Panc1 (cell line): ENCODE measurements around the gene LRTM1. TPM values are rescaled to one million over a fixed set of nuclear protein-coding genes. Genes with fewer than 3 reads are reported as not detected.

Experiments used
- ATAC-seq: fragments of 200-7000 bp; cut with Tn5 transposase; 2 replicates; pipeline ENCODE4 v1.9.1; 2020; ENCODE audit warnings: mild to moderate bottlenecking, moderate library complexity
- BruUV-seq: library from RNA; stranded (reverse); fragments of 400-500 nt; replicated peaks from 2 replicates; lab custom pipeline; 2021; lab: Mats Ljungman, UMichigan
- CTCF ChIA-PET: fragments of 300-600 bp; sonication (Branson Sonifier 250); formaldehyde crosslinking; loops from one replicate; lab custom pipeline; 2022; ENCODE audit warnings: antibody characterized with exemption; lab: Charles Lee
- POLR2A ChIA-PET: fragments of 300-600 bp; sonication (Branson Sonifier 250); formaldehyde crosslinking; loops from one replicate; lab custom pipeline; 2022; ENCODE audit warnings: antibody characterized with exemption; lab: Charles Lee
- DNase-seq: peaks from one replicate; pipeline ENCODE4 v3.0.0-alpha.2; 2010; ENCODE audit warnings: low read depth, low spot score
- H3K27ac ChIP-seq: 2 replicates; pipeline ENCODE4 v1.5.1; 2011; ENCODE audit warnings: mild to moderate bottlenecking, low read length, inconsistent platforms
- H3K27me3 ChIP-seq: fragments of 200-500 bp; sonication (Bioruptor generic); 2 replicates; pipeline ENCODE4 v1.6.0; 2014; ENCODE audit warnings: low read length, inconsistent platforms; ENCODE audit not compliant: control insufficient read depth, insufficient read depth
- H3K36me3 ChIP-seq: fragments of 200-500 bp; sonication (Bioruptor generic); 2 replicates; pipeline ENCODE4 v1.5.1; 2014; ENCODE audit warnings: inconsistent platforms, mild to moderate bottlenecking, low read length, moderate library complexity; ENCODE audit not compliant: control insufficient read depth, insufficient read depth
- H3K4me1 ChIP-seq: 2 replicates; pipeline ENCODE4 v1.5.1; 2011; ENCODE audit warnings: inconsistent platforms, mild to moderate bottlenecking, low read length, moderate library complexity; ENCODE audit not compliant: control insufficient read depth, insufficient read depth
- H3K4me3 ChIP-seq, 2 experiments: 2 replicates each; pipeline ENCODE4 v1.5.1; 2011 to 2012; ENCODE audit warnings: low read depth in 2 of 2, low read length in 2 of 2, mild to moderate bottlenecking in 2 of 2, inconsistent platforms in 1 of 2, moderate library complexity in 1 of 2
- H3K9me3 ChIP-seq: fragments of 200-500 bp; sonication (Bioruptor generic); 2 replicates; pipeline ENCODE4 v1.5.1; 2014; ENCODE audit warnings: low read depth, mild to moderate bottlenecking, inconsistent platforms, low read length, moderate library complexity; ENCODE audit not compliant: control insufficient read depth, insufficient read depth
- POLR2AphosphoS5 ChIP-seq: IDR thresholded peaks from 2 replicates; pipeline ENCODE4 v1.6.1; 2012; ENCODE audit warnings: mild to moderate bottlenecking, low read depth, low read length, moderate library complexity
- SIN3A ChIP-seq: IDR thresholded peaks from 2 replicates; pipeline ENCODE4 v1.6.1; 2012; ENCODE audit warnings: low read depth, mild to moderate bottlenecking, low read length, moderate library complexity, borderline replicate concordance; ENCODE audit not compliant: insufficient read depth
- TCF7L2 ChIP-seq: IDR thresholded peaks from 2 replicates; pipeline ENCODE4 v1.6.1; 2011; ENCODE audit warnings: mild to moderate bottlenecking, low read depth, low read length, inconsistent platforms
- in situ Hi-C: cut with HindIII; loops from 2 replicates; pipeline ENCODE4 v1.10.0; 2016; ENCODE audit warnings: low sequenced_read_pairs, low pct_unique_long_range_greater_than_20kb
- intact Hi-C: fragments of 100-400 bp; cut with micrococcal nuclease; formaldehyde crosslinking; loops from one replicate; pipeline ENCODE4 v1.10.0; 2022; ENCODE audit not compliant: unreplicated experiment
- total RNA-seq: library from RNA; stranded (reverse); gene quantifications from one replicate; pipeline ENCODE4 v1.2.1, GENCODE V29; 2021; ENCODE audit not compliant: unreplicated experiment
- TF ChIP-seq, protein P1 (sequence below): fragments of 450-650 bp; IDR thresholded peaks from 2 replicates; pipeline ENCODE4 v1.5.1; 2017; ENCODE audit warnings: mild to moderate bottlenecking
- TF ChIP-seq, protein P2 (sequence below), 2 experiments: IDR thresholded peaks; 2 replicates each; pipeline ENCODE4 v1.6.1; 2011 to 2012; ENCODE audit warnings: low read depth in 2 of 2, control low read depth in 1 of 2, low read length in 1 of 2, mild to moderate bottlenecking in 1 of 2, moderate library complexity in 1 of 2; ENCODE audit not compliant: insufficient read depth in 1 of 2

LRTM1 gene
- total RNA-seq, 1 experiment from 2014 or later, result not detected

DNA sequence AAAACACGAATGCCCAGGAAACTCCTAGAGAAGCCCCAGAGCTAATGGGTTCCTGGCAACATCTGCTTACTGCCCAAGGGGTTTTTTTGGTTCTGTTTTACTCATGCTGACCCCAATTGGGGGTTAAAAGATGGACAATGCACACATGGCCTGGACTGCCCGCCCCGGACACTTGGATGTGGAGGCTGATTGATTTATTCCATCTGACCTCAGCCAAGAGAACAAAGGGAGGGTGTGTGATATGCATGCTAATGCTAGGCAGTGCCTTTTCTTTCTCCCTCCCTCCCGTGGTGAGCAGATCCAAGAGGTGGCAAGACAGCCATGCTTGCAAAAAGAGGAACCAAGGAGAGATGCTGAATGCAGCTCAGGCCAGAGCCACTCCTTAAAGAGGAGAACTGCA is 3.3 kb upstream of the LRTM1 start:
- Histone ChIP-seq H3K27me3 (no peaks in the 10 kb centered on the region), H3K9me3 (no peaks in the 10 kb centered on the region), H3K36me3 (no peaks in the 10 kb centered on the region), H3K4me3 (no peak overlapping the region), H3K4me1 (no peaks in the 10 kb centered on the region), H3K27ac (no peak overlapping the region)
- no peak for ATAC-seq
- POLR2A ChIA-PET, result no interaction called here
- intact Hi-C loops, result no loop called here
- TF ChIP-seq TCF7L2 (no peak), POLR2AphosphoS5 (no peak), SIN3A (no peak)
- TF ChIP-seq, protein P1, sequence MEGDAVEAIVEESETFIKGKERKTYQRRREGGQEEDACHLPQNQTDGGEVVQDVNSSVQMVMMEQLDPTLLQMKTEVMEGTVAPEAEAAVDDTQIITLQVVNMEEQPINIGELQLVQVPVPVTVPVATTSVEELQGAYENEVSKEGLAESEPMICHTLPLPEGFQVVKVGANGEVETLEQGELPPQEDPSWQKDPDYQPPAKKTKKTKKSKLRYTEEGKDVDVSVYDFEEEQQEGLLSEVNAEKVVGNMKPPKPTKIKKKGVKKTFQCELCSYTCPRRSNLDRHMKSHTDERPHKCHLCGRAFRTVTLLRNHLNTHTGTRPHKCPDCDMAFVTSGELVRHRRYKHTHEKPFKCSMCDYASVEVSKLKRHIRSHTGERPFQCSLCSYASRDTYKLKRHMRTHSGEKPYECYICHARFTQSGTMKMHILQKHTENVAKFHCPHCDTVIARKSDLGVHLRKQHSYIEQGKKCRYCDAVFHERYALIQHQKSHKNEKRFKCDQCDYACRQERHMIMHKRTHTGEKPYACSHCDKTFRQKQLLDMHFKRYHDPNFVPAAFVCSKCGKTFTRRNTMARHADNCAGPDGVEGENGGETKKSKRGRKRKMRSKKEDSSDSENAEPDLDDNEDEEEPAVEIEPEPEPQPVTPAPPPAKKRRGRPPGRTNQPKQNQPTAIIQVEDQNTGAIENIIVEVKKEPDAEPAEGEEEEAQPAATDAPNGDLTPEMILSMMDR, result no peak
- TF ChIP-seq, protein P2, sequence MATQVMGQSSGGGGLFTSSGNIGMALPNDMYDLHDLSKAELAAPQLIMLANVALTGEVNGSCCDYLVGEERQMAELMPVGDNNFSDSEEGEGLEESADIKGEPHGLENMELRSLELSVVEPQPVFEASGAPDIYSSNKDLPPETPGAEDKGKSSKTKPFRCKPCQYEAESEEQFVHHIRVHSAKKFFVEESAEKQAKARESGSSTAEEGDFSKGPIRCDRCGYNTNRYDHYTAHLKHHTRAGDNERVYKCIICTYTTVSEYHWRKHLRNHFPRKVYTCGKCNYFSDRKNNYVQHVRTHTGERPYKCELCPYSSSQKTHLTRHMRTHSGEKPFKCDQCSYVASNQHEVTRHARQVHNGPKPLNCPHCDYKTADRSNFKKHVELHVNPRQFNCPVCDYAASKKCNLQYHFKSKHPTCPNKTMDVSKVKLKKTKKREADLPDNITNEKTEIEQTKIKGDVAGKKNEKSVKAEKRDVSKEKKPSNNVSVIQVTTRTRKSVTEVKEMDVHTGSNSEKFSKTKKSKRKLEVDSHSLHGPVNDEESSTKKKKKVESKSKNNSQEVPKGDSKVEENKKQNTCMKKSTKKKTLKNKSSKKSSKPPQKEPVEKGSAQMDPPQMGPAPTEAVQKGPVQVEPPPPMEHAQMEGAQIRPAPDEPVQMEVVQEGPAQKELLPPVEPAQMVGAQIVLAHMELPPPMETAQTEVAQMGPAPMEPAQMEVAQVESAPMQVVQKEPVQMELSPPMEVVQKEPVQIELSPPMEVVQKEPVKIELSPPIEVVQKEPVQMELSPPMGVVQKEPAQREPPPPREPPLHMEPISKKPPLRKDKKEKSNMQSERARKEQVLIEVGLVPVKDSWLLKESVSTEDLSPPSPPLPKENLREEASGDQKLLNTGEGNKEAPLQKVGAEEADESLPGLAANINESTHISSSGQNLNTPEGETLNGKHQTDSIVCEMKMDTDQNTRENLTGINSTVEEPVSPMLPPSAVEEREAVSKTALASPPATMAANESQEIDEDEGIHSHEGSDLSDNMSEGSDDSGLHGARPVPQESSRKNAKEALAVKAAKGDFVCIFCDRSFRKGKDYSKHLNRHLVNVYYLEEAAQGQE (IDR thresholded peaks at IDR 0.05; ENCODE audit: insufficient read depth in 1 of 2, low read depth in 2 of 2, low read length in 1 of 2), result no peak
- no peak for DNase-seq
- in situ Hi-C loops, result no loop called here
- CTCF ChIA-PET, result no interaction called here
- BruUV-seq, result no TSS peak

DNA sequence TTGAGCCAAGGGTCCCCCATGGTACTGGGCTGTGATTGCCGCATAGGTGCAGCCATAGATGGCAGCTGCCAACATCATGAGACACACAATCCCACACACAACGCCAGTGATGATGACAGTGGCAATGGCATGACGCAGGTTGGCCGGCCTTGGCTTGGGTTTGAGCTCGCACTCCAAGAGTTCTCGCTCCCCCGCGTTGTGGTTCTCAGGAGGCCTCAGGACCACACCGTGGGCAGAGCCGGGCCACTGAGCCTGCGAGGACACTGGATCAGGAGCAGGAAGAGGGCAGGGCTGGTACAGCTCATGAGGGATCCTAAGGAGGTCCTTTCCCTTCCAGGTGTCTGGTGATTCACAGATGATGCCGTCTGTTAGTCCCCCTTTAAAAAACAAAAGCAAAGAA is 9.3 kb downstream of the LRTM1 start:
- H3K9me3 ChIP-seq, result no peaks in the 10 kb centered on the region
- BruUV-seq, result no TSS peak
- no peaks in the 10 kb centered on the region for H3K36me3 ChIP-seq
- H3K27ac ChIP-seq, result no peak overlapping the region
- DNase-seq (no peak), ATAC-seq (no peak)
- ChIA-PET CTCF (interaction anchor here (0.6 kb wide), 1 partner anchor 41 kb away, joined by 4 read pairs; no protein-coding TSS in a partner anchor), POLR2A (no interaction called here)
- in situ Hi-C loops (no loop called here), intact Hi-C loops (no loop called here)
- no peaks in the 10 kb centered on the region for H3K27me3 ChIP-seq
- TF ChIP-seq, protein P1, result no peak
- TF ChIP-seq POLR2AphosphoS5, result no peak
- no peak for TF ChIP-seq TCF7L2
- TF ChIP-seq, protein P2 (IDR thresholded peaks at IDR 0.05; ENCODE audit: insufficient read depth in 1 of 2, low read depth in 2 of 2, low read length in 1 of 2), result no peak
- no peak for TF ChIP-seq SIN3A
- no peaks in the 10 kb centered on the region for H3K4me1 ChIP-seq
- no peak overlapping the region for H3K4me3 ChIP-seq
